ENCODE data around the gene LDHAL6A. TPM values are rescaled to one million over a fixed set of nuclear protein-coding genes. Genes with fewer than 3 reads are reported as not detected.

Gene LDHAL6A
- total RNA-seq, 1 donor from 2014 or later = not detected

DNA sequence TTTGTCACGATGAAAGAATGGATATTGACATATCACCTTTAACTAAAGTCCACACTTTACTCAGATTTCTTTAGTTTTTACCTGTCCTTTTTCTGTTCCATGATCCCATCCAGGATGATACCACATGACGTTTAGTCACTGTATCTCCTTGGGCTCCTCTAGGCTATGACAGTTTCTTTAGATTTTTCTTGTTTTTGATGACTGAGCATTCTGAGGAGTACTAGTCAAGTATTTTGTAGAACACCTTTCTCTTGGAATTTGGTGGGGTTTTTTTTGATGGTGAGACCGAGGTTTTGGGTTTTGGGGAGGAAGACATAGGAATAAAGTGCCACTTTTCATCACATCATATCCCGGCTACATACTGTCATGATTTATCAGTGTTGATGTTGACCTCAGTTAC is 4.0 kb downstream of the LDHAL6A start:
- H3K27ac ChIP-seq = no peak overlapping the region
- H3K4me3 ChIP-seq = no peak overlapping the region
- H3K9me3 ChIP-seq = no peaks in the 10 kb centered on the region
- DNase-seq (no peak), ATAC-seq (no peak)
- no peaks in the 10 kb centered on the region for H3K27me3 ChIP-seq
- intact Hi-C loops (cut with DNase I) = no loop called here
- no peaks in the 10 kb centered on the region for H3K36me3 ChIP-seq
- H3K4me1 ChIP-seq = no peaks in the 10 kb centered on the region
- TF ChIP-seq, protein P1, sequence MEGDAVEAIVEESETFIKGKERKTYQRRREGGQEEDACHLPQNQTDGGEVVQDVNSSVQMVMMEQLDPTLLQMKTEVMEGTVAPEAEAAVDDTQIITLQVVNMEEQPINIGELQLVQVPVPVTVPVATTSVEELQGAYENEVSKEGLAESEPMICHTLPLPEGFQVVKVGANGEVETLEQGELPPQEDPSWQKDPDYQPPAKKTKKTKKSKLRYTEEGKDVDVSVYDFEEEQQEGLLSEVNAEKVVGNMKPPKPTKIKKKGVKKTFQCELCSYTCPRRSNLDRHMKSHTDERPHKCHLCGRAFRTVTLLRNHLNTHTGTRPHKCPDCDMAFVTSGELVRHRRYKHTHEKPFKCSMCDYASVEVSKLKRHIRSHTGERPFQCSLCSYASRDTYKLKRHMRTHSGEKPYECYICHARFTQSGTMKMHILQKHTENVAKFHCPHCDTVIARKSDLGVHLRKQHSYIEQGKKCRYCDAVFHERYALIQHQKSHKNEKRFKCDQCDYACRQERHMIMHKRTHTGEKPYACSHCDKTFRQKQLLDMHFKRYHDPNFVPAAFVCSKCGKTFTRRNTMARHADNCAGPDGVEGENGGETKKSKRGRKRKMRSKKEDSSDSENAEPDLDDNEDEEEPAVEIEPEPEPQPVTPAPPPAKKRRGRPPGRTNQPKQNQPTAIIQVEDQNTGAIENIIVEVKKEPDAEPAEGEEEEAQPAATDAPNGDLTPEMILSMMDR (IDR thresholded peaks at IDR 0.05) = no peak

DNA sequence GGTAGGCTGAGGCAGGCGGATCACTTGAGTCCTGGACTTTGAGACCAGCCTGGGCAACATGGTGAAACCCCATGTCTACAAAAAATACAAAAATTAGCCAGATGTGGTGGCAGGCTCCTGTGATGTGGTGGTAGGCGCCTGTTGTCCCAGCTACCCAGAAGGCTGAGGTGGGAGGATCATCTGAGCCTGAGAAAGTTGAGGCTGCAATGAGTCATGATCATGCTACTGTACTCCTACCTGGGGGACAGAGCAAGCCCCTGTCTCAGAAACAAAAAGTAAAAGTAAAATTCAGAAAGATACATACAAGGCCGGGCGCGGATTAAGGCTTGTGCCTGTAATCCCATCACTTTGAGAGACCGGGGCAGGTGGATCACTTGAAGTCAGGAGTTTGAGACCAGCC is 6.3 kb downstream of the LDHAL6A start:
- intact Hi-C loops (cut with DNase I) = no loop called here
- H3K4me3 ChIP-seq = no peak overlapping the region
- ATAC-seq (no peak), DNase-seq (no peak)
- H3K36me3 ChIP-seq = no peaks in the 10 kb centered on the region
- H3K9me3 ChIP-seq = no peaks in the 10 kb centered on the region
- TF ChIP-seq, protein P1 (IDR thresholded peaks at IDR 0.05) = no peak
- H3K27me3 ChIP-seq = no peaks in the 10 kb centered on the region
- H3K27ac ChIP-seq = no peak overlapping the region
- H3K4me1 ChIP-seq = no peaks in the 10 kb centered on the region

DNA sequence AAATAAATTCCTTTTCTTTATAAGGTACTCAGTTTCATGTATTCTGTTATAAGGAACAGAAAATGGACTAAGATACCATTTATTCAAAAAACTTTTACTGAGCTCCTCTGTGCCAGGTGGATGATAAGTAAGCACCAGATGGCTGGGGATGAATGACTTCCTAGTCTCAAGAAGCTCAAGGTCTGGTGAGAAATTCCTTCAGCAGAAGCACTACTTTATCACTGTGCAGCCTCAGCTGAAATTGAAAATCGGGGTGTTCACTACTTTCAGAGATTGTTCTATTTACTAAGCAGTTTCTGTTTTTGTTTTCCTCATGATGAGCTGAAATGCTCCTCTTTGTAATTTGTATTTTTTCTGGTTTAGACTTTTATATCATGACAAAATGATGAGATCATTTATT is 7.8 kb downstream of the LDHAL6A start:
- intact Hi-C loops (cut with DNase I) = no loop called here

DNA sequence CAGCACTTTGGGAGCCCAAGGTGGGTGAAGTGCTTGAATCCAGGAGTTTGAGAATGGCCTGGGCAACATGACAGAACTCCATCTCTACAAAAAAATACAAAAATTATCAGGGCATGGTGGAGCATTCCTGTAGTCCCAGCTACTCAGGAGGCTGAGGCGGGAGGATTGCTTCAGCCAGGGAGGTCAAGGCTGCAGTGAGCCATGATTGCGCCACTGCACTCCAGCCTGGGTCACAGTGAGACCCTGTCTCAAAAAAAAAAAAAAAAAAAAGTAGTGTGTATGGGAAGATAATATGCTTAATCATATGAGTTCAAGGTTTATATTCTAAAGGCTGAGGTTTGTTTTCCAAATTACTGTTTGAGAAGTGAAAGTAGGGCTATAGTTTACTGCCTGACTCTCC is 10.7 kb downstream of the LDHAL6A start:
- Histone ChIP-seq H3K36me3 (no peaks in the 10 kb centered on the region), H3K27ac (no peak overlapping the region), H3K27me3 (no peaks in the 10 kb centered on the region), H3K4me1 (peaks cover 13% of the 10 kb centered on the region), H3K4me3 (no peak overlapping the region), H3K9me3 (no peaks in the 10 kb centered on the region)
- no peak for DNase-seq
- TF ChIP-seq, protein P1 (IDR thresholded peaks at IDR 0.05) = no peak
- intact Hi-C loops (cut with DNase I) = no loop called here
- ATAC-seq = no peak

More for the DNA sequence above, 7.8 kb downstream of the LDHAL6A start:
- H3K27me3 ChIP-seq = no peaks in the 10 kb centered on the region
- no peak overlapping the region for H3K4me3 ChIP-seq
- DNase-seq (no peak), ATAC-seq (no peak)
- H3K27ac ChIP-seq = no peak overlapping the region
- no peaks in the 10 kb centered on the region for H3K36me3 ChIP-seq
- no peaks in the 10 kb centered on the region for H3K4me1 ChIP-seq
- TF ChIP-seq, protein P1 (IDR thresholded peaks at IDR 0.05) = no peak
- no peaks in the 10 kb centered on the region for H3K9me3 ChIP-seq

DNA sequence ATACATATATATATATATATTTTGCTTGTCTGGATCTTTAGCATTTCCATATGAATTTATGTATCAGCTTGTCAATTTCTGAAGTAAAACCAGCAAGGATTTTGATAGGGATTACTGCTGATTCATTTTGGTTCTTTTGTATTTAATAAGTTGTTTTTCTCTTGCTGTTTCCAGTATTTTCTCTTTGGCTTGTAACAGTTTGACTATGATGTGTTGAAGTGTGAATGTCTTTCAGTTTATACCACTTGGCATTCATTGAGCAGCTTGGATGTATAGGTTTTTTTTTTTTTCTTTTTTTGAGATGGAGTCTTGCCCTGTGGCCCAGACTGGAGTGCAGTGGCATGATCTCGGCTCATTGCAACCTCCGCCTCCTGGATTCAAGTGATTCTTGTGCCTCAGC is 12.4 kb downstream of the LDHAL6A start:
- TF ChIP-seq, protein P1 (IDR thresholded peaks at IDR 0.05) = no peak
- ATAC-seq = no peak
- Histone ChIP-seq H3K36me3 (no peaks in the 10 kb centered on the region), H3K4me3 (no peak overlapping the region), H3K27ac (no peak overlapping the region), H3K9me3 (no peaks in the 10 kb centered on the region), H3K4me1 (peaks cover 13% of the 10 kb centered on the region), H3K27me3 (no peaks in the 10 kb centered on the region)
- intact Hi-C loops (cut with DNase I) = no loop called here
- no peak for DNase-seq

DNA sequence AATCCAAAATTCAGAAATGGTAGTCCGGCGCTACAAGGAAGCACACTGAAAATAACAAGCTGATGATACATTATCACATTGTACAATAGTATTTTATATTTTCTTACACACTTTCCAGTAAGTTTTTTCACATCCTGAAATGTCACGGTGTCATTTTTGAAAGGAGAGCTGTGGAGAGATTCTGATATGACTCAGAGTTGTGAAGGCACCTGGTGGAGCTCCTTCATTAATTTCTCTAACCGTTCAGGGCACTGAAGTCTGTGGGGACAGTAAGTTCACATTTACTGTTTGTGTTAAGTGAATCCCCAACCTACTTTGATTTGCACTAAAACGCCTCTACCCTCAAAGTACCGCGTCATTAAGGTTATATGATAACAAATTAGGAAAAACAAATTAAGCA is 13.3 kb downstream of the LDHAL6A start:
- H3K9me3 ChIP-seq = no peaks in the 10 kb centered on the region
- ATAC-seq = no peak
- intact Hi-C loops (cut with DNase I) = no loop called here

More for the DNA sequence above, 13.3 kb downstream of the LDHAL6A start:
- Histone ChIP-seq H3K4me1 (peaks cover 13% of the 10 kb centered on the region), H3K27ac (no peak overlapping the region), H3K4me3 (no peak overlapping the region), H3K27me3 (no peaks in the 10 kb centered on the region), H3K36me3 (no peaks in the 10 kb centered on the region)
- TF ChIP-seq, protein P1 (IDR thresholded peaks at IDR 0.05) = no peak
- no peak for DNase-seq

Measured in upper lobe of right lung (tissue), 1 donor.